ENCODE measurements around the gene KXD1. TPM values are rescaled to one million over a fixed set of nuclear protein-coding genes. Genes with fewer than 3 reads are reported as not detected.

KXD1 gene
- total RNA-seq, 4 donors from 2014 or later = 82.0 to 226 (median 142) TPM

DNA sequence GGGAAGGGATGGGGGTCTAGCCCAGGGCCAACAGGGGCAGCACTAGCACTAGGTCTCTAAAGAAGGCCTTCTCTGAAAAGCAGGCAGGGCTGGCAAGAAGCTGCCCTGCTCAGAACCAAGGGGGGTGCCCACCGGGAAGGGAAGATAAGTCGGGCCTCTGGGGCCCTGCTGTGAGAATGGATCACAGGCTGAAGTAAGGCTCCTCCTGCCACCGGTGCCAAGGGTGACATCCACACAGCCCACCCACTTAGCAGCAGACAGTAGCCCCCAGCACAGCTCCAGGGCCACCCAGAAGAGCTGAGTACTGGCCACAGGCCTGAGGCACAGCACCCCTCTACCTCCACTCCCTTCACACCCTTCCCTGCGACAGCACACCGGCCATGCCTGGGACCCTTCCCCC, 41.7 kb upstream of the KXD1 start:
- TF ChIP-seq POLR2A (IDR thresholded peaks at IDR 0.05) = no peak
- TF ChIP-seq, protein P1, sequence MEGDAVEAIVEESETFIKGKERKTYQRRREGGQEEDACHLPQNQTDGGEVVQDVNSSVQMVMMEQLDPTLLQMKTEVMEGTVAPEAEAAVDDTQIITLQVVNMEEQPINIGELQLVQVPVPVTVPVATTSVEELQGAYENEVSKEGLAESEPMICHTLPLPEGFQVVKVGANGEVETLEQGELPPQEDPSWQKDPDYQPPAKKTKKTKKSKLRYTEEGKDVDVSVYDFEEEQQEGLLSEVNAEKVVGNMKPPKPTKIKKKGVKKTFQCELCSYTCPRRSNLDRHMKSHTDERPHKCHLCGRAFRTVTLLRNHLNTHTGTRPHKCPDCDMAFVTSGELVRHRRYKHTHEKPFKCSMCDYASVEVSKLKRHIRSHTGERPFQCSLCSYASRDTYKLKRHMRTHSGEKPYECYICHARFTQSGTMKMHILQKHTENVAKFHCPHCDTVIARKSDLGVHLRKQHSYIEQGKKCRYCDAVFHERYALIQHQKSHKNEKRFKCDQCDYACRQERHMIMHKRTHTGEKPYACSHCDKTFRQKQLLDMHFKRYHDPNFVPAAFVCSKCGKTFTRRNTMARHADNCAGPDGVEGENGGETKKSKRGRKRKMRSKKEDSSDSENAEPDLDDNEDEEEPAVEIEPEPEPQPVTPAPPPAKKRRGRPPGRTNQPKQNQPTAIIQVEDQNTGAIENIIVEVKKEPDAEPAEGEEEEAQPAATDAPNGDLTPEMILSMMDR (IDR thresholded peaks at IDR 0.05) = no peak
- no peaks in the 10 kb centered on the region for H3K9me3 ChIP-seq
- no peak for DNase-seq
- no peaks in the 10 kb centered on the region for H3K36me3 ChIP-seq
- H3K27me3 ChIP-seq = no peaks in the 10 kb centered on the region
- H3K27ac ChIP-seq = peak overlapping the region in 3 of 4 donors; percentile 55 to 95 (median 86)
- no peak overlapping the region for H3K4me3 ChIP-seq
- H3K4me1 ChIP-seq = peaks cover 5 to 83% (median 17%) of the 10 kb centered on the region in 4 donors

DNA sequence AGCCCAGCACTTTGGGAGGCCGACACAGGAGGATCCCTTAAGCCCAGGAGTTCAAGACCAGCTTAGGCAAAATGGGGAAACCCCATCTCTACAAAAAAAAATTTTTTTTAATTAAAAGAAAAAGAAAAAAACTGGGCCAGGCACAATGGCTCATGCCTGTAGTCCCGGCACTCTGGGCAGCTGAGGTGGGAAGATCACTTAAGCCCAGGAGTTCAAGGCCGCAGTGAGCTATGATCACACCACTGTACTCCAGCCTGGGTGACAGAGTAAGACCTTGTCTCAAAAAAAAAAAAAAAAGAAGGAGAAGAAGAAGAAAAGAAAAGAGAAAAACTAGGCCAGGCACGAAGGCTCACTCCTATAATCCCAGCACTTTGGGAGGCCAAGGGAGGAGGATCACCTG, 40.1 kb upstream of the KXD1 start:
- Histone ChIP-seq H3K4me1 (peaks cover 5 to 74% (median 17%) of the 10 kb centered on the region in 4 donors), H3K9me3 (no peaks in the 10 kb centered on the region), H3K36me3 (no peaks in the 10 kb centered on the region), H3K27me3 (no peaks in the 10 kb centered on the region), H3K4me3 (no peak overlapping the region), H3K27ac (no peak overlapping the region)
- no peak for DNase-seq
- TF ChIP-seq POLR2A (IDR thresholded peaks at IDR 0.05) = no peak
- TF ChIP-seq, protein P1 (IDR thresholded peaks at IDR 0.05) = no peak

DNA sequence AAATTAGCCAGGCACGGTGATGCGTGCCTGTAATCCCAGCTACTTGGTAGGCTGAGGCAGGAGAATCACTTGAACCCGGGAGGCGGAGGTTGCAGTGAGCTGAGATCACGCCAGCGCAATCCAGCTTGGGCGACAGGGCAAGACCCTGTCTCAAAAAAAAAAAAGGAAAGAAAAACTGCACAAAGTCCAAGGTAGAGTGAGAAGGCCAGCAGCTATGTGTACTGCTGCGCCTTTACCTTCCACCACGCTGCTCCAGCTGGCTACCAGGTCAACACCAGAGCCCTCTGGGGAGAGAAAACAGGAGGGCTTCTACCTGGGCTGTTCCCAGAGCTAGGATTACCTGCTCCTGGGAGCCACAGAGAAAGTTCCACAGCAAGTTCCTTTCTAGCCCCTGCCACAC, 39.0 kb upstream of the KXD1 start:
- Histone ChIP-seq H3K27ac (peak overlapping the region in 2 of 4 donors; percentile 99), H3K4me1 (peaks cover 5 to 64% (median 18%) of the 10 kb centered on the region in 4 donors), H3K27me3 (no peaks in the 10 kb centered on the region), H3K9me3 (no peaks in the 10 kb centered on the region), H3K36me3 (no peaks in the 10 kb centered on the region), H3K4me3 (no peak overlapping the region)
- no peak for DNase-seq
- no peak for TF ChIP-seq POLR2A (IDR thresholded peaks at IDR 0.05)
- TF ChIP-seq, protein P1 (IDR thresholded peaks at IDR 0.05) = no peak

DNA sequence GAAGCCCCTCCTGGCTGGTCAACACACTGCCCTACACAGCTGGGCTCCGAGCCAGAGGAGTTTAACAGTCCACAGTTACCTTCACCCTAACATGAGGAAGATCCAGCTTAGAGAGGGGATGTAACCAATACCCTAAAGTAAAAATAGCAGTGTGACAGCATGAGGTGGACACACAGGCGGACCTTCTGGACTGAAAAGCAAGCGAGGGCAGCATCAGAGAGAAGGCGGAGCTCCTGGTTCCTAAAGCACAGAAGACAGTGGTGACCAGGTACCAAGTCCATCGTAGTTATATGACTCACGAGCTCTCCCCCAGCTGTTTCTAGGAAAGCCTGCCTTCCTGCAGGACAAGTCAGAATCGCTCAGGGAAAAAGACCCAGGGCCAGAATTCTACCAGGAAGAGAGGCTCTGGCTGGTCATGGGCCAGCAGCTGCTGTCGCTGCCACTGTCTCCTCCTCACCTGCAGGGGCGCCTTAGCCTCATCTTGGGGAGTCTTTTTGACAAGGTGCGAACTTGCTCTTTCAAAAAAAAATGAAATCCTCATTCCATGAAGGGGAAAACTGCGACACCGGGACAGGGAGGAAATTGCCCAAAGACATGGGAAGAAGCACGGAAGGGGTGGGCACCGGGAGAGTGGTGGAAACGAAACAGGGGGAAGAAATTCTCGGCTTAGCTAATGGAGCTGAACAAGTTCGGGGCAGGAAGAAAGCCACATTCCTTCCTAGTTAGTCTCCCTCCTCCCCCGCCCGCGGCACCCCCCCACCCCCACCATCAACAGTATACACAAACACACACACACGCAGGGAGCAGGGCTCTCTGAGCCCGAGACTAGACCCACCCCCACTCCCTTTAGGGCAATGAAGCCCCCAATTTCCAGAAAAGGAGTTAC, 37.5 kb upstream of the KXD1 start:
- peak; percentile 70 to 91 (median 85) for DNase-seq
- Histone ChIP-seq H3K36me3 (no peaks in the 10 kb centered on the region), H3K9me3 (no peaks in the 10 kb centered on the region), H3K27me3 (no peaks in the 10 kb centered on the region), H3K4me1 (peaks cover 3 to 48% (median 13%) of the 10 kb centered on the region in 4 donors), H3K4me3 (peak overlapping the region; percentile 78 to 99 (median 90)), H3K27ac (peak overlapping the region; percentile 94 to 99 (median 98))
- TF ChIP-seq, protein P1 (IDR thresholded peaks at IDR 0.05) = peak; percentile 65 to 89 (median 74)
- TF ChIP-seq POLR2A (IDR thresholded peaks at IDR 0.05) = peak; percentile 69 to 90

DNA sequence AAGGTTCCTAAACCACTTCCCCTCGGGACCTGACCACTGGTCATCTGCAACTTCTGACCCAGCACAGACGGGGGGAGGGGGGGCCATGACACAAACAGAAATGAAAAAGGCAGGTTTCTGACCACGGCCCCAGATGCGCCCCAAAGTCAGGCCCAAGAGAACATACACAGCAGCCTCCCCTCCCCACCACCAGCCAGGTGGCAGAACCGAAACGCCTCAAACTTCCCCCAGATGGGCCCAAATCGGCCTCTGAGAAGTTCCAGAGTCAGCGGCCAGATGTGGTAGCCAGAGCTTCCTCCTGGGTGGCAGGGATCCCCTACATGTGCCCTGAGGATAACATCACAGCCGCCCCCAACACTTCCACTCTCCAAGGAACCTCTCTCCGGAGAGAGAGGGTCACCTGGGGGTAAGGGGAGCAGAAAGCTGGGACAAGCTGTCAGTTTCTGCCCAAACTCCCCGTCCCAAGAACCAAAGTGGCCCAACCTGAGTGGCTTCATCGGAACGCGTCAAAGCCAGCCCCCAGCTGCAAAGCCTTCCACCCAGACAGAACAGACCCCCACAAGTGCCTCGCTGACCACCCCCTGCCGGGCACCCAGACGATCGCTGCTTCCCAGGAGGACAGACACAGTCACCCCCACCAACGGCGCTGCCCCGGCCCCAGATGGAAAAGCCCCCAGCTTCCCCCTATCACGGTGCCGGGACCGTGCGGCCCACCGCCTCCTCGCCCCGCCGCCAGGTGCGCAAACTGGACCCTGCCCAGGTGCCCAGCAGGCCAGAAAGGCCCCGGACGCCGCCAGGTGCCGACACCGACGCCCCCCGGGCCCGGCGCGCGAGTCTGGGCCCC, 36.6 kb upstream of the KXD1 start:
- Histone ChIP-seq H3K27ac (peak overlapping the region; percentile 94 to 99 (median 98)), H3K9me3 (no peaks in the 10 kb centered on the region), H3K27me3 (no peaks in the 10 kb centered on the region), H3K4me1 (peaks cover 0 to 39% (median 11%) of the 10 kb centered on the region in 4 donors), H3K4me3 (peak overlapping the region; percentile 78 to 99 (median 90)), H3K36me3 (no peaks in the 10 kb centered on the region)
- DNase-seq = peak; percentile 67 to 82 (median 71)
- TF ChIP-seq POLR2A (IDR thresholded peaks at IDR 0.05) = no peak
- TF ChIP-seq, protein P1 (IDR thresholded peaks at IDR 0.05) = no peak

Data from Peyer's patch (tissue), 4 donors.